ENCODE results near the gene RBM23. TPM values are rescaled to one million over a fixed set of nuclear protein-coding genes. Genes with fewer than 3 reads are reported as not detected.

RBM23 gene
- total and polyA plus RNA-seq, 2 donors (not counting 3 experiments of a cell fraction or from before 2014, with no cell fraction given) = 67.7 to 68.9 TPM

GRCh38 chr14:22923746-22924145 is 4.8 kb upstream of the RBM23 start:
- ChIA-PET CTCF (no interaction called here), POLR2A (no interaction called here)
- Histone ChIP-seq H3K36me3 (ENCODE audit: control insufficient read depth in 2 of 2, extremely low read depth in 1 of 2, insufficient read depth in 2 of 2, low read length in 2 of 2) (peaks cover 6 to 29% of the 10 kb centered on the region in 2 experiments), H3K27ac (ENCODE audit: insufficient read depth, low read depth, low read length) (no peak overlapping the region), H3K4me1 (ENCODE audit: control insufficient read depth, extremely low read depth, insufficient read depth, low read length) (peaks cover 17% of the 10 kb centered on the region), H3K9me3 (replicated peaks; ENCODE audit: control insufficient read depth, insufficient read depth, low read length) (no peaks in the 10 kb centered on the region), H3K9ac (replicated peaks; ENCODE audit: extremely low read depth, insufficient read depth, low read length) (no peak overlapping the region), H3K9me1 (replicated peaks; ENCODE audit: control insufficient read depth, extremely low read depth, insufficient read depth, low read length) (no peaks in the 10 kb centered on the region), H3K79me2 (ENCODE audit: control insufficient read depth, insufficient read depth, low read length) (peaks cover 15% of the 10 kb centered on the region), H2AFZ (ENCODE audit: low read depth, low read length) (no peak overlapping the region), H3K27me3 (ENCODE audit: control insufficient read depth in 2 of 2, insufficient read depth in 2 of 2, low read length in 2 of 2) (no peaks in the 10 kb centered on the region), H4K20me1 (replicated peaks; ENCODE audit: control insufficient read depth, extremely low read depth, insufficient read depth, low read length) (no peaks in the 10 kb centered on the region), H3K4me2 (ENCODE audit: insufficient read depth, low read length) (no peak overlapping the region), H3K4me3 (replicated peaks in 1 of 3; ENCODE audit: insufficient read depth in 1 of 3, low read depth in 1 of 3, low read length in 3 of 3) (no peak overlapping the region)
- TF ChIP-seq JUN (IDR thresholded peaks at IDR 0.05; ENCODE audit: borderline replicate concordance, insufficient read depth, insufficient read length, low read depth) (no peak), EZH2 (IDR thresholded peaks at IDR 0.05; ENCODE audit: borderline replicate concordance, low read depth, low read length, severe bottlenecking) (no peak)
- FAIRE-seq (no peak), DNase-seq (ENCODE audit: low read depth, low spot score) (no peak)
- BruUV-seq (replicated peaks) = no TSS peak
- intact Hi-C loops (cut with micrococcal nuclease) (no loop called here), dilution Hi-C loops (cut with MboI; ENCODE audit: extremely low pct_ligation_motif_present, low sequenced_read_pairs) (no loop called here)

- CTCF ChIA-PET = no interaction called here
- TF ChIP-seq POLR2A (IDR thresholded peaks at IDR 0.05; ENCODE audit: low read depth, low read length) (no peak), JUN (IDR thresholded peaks at IDR 0.05; ENCODE audit: borderline replicate concordance, insufficient read depth, insufficient read length, low read depth) (no peak), FOS (IDR thresholded peaks at IDR 0.05; ENCODE audit: borderline replicate concordance, insufficient read depth, low read length) (no peak), EZH2 (IDR thresholded peaks at IDR 0.05; ENCODE audit: borderline replicate concordance, low read depth, low read length, severe bottlenecking) (no peak), POLR2AphosphoS5 (IDR thresholded peaks at IDR 0.05; ENCODE audit: insufficient read depth, low read depth, low read length) (no peak), MYC (IDR thresholded peaks at IDR 0.05; ENCODE audit: low read depth, low read length) (no peak), GATA2 (IDR thresholded peaks at IDR 0.05; ENCODE audit: insufficient read depth, insufficient read length, low read depth, low read length) (no peak)
- TF ChIP-seq, protein P1, sequence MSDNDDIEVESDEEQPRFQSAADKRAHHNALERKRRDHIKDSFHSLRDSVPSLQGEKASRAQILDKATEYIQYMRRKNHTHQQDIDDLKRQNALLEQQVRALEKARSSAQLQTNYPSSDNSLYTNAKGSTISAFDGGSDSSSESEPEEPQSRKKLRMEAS (IDR thresholded peaks at IDR 0.05; ENCODE audit: insufficient read depth, insufficient read length) = no peak
- TF ChIP-seq, protein P2, sequence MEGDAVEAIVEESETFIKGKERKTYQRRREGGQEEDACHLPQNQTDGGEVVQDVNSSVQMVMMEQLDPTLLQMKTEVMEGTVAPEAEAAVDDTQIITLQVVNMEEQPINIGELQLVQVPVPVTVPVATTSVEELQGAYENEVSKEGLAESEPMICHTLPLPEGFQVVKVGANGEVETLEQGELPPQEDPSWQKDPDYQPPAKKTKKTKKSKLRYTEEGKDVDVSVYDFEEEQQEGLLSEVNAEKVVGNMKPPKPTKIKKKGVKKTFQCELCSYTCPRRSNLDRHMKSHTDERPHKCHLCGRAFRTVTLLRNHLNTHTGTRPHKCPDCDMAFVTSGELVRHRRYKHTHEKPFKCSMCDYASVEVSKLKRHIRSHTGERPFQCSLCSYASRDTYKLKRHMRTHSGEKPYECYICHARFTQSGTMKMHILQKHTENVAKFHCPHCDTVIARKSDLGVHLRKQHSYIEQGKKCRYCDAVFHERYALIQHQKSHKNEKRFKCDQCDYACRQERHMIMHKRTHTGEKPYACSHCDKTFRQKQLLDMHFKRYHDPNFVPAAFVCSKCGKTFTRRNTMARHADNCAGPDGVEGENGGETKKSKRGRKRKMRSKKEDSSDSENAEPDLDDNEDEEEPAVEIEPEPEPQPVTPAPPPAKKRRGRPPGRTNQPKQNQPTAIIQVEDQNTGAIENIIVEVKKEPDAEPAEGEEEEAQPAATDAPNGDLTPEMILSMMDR (IDR thresholded peaks at IDR 0.05; ENCODE audit: extremely low read depth in 1 of 2, insufficient read depth in 1 of 2, low read depth in 1 of 2, low read length in 2 of 2) = no peak
- H4K20me1 ChIP-seq (replicated peaks; ENCODE audit: control insufficient read depth, extremely low read depth, insufficient read depth, low read length) = no peaks in the 10 kb centered on the region
- H3K4me1 ChIP-seq (ENCODE audit: control insufficient read depth, extremely low read depth, insufficient read depth, low read length) = peaks cover 12% of the 10 kb centered on the region
- intact Hi-C loops (cut with micrococcal nuclease) (no loop called here), dilution Hi-C loops (cut with MboI; ENCODE audit: extremely low pct_ligation_motif_present, low sequenced_read_pairs) (no loop called here)
- H3K27me3 ChIP-seq (ENCODE audit: control insufficient read depth in 2 of 2, insufficient read depth in 2 of 2, low read length in 2 of 2) = no peaks in the 10 kb centered on the region
- POLR2A ChIA-PET = no interaction called here
- FAIRE-seq = no peak
- no peak overlapping the region for H3K4me2 ChIP-seq (ENCODE audit: insufficient read depth, low read length)
- H3K9me3 ChIP-seq (replicated peaks; ENCODE audit: control insufficient read depth, insufficient read depth, low read length) = no peaks in the 10 kb centered on the region
- H3K4me3 ChIP-seq (replicated peaks in 1 of 3; ENCODE audit: insufficient read depth in 1 of 3, low read depth in 1 of 3, low read length in 3 of 3) = no peak overlapping the region
- H3K9ac ChIP-seq (replicated peaks; ENCODE audit: extremely low read depth, insufficient read depth, low read length) = no peak overlapping the region
- H3K36me3 ChIP-seq (ENCODE audit: control insufficient read depth in 2 of 2, extremely low read depth in 1 of 2, insufficient read depth in 2 of 2, low read length in 2 of 2) = peaks cover 6 to 29% of the 10 kb centered on the region in 2 experiments
- DNase-seq (ENCODE audit: low read depth, low spot score) = no peak
- no peak overlapping the region for H2AFZ ChIP-seq (ENCODE audit: low read depth, low read length)
- H3K27ac ChIP-seq (ENCODE audit: insufficient read depth, low read depth, low read length) = no peak overlapping the region
- no peaks in the 10 kb centered on the region for H3K9me1 ChIP-seq (replicated peaks; ENCODE audit: control insufficient read depth, extremely low read depth, insufficient read depth, low read length)
- BruUV-seq (replicated peaks) = no TSS peak
- peaks cover 12% of the 10 kb centered on the region for H3K79me2 ChIP-seq (ENCODE audit: control insufficient read depth, insufficient read depth, low read length)
Measured at GRCh38 chr14:22922294-22922693, 3.3 kb upstream of the RBM23 start.

All from endothelial cell of umbilical vein (primary cell).